Ishikawa (cell line): ENCODE measurements around the gene OTULINL.

Experiments used
- CEBPB ChIP-seq: IDR thresholded peaks from 2 replicates; pipeline ENCODE4 v1.6.1; 2012
- CREB1 ChIP-seq: IDR thresholded peaks from 2 replicates; pipeline ENCODE4 v1.6.1; 2012; ENCODE audit warnings: low read depth
- NFIC ChIP-seq: IDR thresholded peaks from 2 replicates; pipeline ENCODE4 v1.6.1; 2012
- TAF1 ChIP-seq: IDR thresholded peaks from 2 replicates; pipeline ENCODE4 v1.6.1; 2012; ENCODE audit warnings: low read depth, mild to moderate bottlenecking
- TCF12 ChIP-seq: IDR thresholded peaks from 2 replicates; pipeline ENCODE4 v1.6.1; 2012; ENCODE audit warnings: low read depth
- YY1 ChIP-seq: IDR thresholded peaks from 2 replicates; pipeline ENCODE4 v1.6.1; 2012; ENCODE audit warnings: low read depth
- ZBTB7A ChIP-seq: IDR thresholded peaks from 2 replicates; pipeline ENCODE4 v1.6.1; 2012; ENCODE audit warnings: low read depth
- TF ChIP-seq, protein P1 (sequence below): IDR thresholded peaks from 2 replicates; pipeline ENCODE4 v1.6.1; 2012; ENCODE audit warnings: low read depth, mild to moderate bottlenecking

DNA sequence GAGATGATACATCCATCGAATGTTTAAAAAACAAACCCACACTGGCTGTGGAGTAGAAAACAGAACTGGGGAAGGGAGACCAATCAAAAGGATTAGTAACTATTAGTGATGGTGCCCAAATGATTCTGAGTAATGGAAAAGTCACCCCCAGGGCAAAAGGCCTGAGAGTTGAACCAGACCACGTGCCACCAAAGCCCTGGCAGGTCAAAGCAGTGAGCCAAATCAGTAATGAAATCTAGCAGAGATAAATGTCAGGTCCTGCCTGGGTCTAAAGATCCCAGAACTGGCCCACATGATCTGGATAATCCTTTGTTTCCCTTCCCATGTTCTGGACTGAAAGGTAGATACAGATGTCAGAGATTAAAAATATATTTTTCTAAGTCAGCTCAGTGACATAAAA is 9.4 kb downstream of the OTULINL start:
- no peak for TF ChIP-seq CEBPB
- TF ChIP-seq NFIC: no peak
- no peak for TF ChIP-seq YY1
- TF ChIP-seq ZBTB7A: no peak
- TF ChIP-seq, protein P1, sequence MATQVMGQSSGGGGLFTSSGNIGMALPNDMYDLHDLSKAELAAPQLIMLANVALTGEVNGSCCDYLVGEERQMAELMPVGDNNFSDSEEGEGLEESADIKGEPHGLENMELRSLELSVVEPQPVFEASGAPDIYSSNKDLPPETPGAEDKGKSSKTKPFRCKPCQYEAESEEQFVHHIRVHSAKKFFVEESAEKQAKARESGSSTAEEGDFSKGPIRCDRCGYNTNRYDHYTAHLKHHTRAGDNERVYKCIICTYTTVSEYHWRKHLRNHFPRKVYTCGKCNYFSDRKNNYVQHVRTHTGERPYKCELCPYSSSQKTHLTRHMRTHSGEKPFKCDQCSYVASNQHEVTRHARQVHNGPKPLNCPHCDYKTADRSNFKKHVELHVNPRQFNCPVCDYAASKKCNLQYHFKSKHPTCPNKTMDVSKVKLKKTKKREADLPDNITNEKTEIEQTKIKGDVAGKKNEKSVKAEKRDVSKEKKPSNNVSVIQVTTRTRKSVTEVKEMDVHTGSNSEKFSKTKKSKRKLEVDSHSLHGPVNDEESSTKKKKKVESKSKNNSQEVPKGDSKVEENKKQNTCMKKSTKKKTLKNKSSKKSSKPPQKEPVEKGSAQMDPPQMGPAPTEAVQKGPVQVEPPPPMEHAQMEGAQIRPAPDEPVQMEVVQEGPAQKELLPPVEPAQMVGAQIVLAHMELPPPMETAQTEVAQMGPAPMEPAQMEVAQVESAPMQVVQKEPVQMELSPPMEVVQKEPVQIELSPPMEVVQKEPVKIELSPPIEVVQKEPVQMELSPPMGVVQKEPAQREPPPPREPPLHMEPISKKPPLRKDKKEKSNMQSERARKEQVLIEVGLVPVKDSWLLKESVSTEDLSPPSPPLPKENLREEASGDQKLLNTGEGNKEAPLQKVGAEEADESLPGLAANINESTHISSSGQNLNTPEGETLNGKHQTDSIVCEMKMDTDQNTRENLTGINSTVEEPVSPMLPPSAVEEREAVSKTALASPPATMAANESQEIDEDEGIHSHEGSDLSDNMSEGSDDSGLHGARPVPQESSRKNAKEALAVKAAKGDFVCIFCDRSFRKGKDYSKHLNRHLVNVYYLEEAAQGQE: no peak
- TF ChIP-seq CREB1: no peak
- TF ChIP-seq TAF1: no peak
- TF ChIP-seq TCF12: no peak
